NT2/D1 (cell line): ENCODE results near the gene POPDC2.

Experiments used
- SUZ12 ChIP-seq: IDR thresholded peaks from 2 replicates; pipeline ENCODE4 v1.6.1; 2011; ENCODE audit not compliant: insufficient read length, insufficient read depth; ENCODE audit errors: extremely low read depth
- ZNF274 ChIP-seq: IDR thresholded peaks from 2 replicates; pipeline ENCODE4 v1.6.1; 2011; ENCODE audit warnings: mild to moderate bottlenecking, low read depth, low read length

- TF ChIP-seq SUZ12, result no peak
- no peak for TF ChIP-seq ZNF274
Measured at GRCh38 chr3:119631516-119631915, 28.9 kb downstream of the POPDC2 start.
